H1 (cell line): Measurements from ENCODE around the gene NARS2. TPM values are rescaled to one million over a fixed set of nuclear protein-coding genes. Genes with fewer than 3 reads are reported as not detected.

Experiments
- CTCF ChIA-PET: fragments of 300-600 bp; sonication (Branson Sonifier 250); formaldehyde crosslinking; loops from one replicate; lab custom pipeline; 2021; ENCODE audit not compliant: partially characterized antibody; lab: Charles Lee
- POLR2A ChIA-PET: fragments of 300-600 bp; sonication (Branson Sonifier 250); formaldehyde crosslinking; loops from one replicate; lab custom pipeline; 2021; ENCODE audit warnings: inconsistent platforms; ENCODE audit not compliant: partially characterized antibody; lab: Charles Lee
- DNase-seq, 2 experiments: peaks; one replicate each; pipeline versions ENCODE4 v3.0.0 to v3.0.0-alpha.2; 2010 to 2022; ENCODE audit warnings: low spot score in 2 of 2, low read depth in 1 of 2, mixed read lengths in 1 of 2
- FAIRE-seq: peaks from 2 replicates; lab custom pipeline; 2011; peaks lifted over from hg19 to GRCh38; lab: Jason Lieb, UNC
- H2AFZ ChIP-seq: 2 replicates; pipeline ENCODE4 v1.8.1; 2012; ENCODE audit warnings: low read length, inconsistent platforms
- H2AK5ac ChIP-seq: 2 replicates; pipeline ENCODE4 v1.6.1; 2013; ENCODE audit warnings: low read depth, low read length
- H2BK120ac ChIP-seq: replicated peaks from 2 replicates; pipeline ENCODE3; 2013; ENCODE audit warnings: low read depth, low read length, inconsistent platforms
- H2BK12ac ChIP-seq: 2 replicates; pipeline ENCODE4 v1.6.1; 2013; ENCODE audit warnings: low read depth, low read length
- H2BK15ac ChIP-seq: 2 replicates; pipeline ENCODE4 v1.6.1; 2013; ENCODE audit warnings: low read length
- H2BK20ac ChIP-seq: 2 replicates; pipeline ENCODE4 v1.6.1; 2013; ENCODE audit warnings: low read length
- H2BK5ac ChIP-seq: 2 replicates; pipeline ENCODE4 v1.6.1; 2013; ENCODE audit warnings: low read depth, low read length
- H3K14ac ChIP-seq: 2 replicates; pipeline ENCODE4 v1.6.1; 2013; ENCODE audit warnings: inconsistent platforms; ENCODE audit not compliant: insufficient read length
- H3K18ac ChIP-seq: 2 replicates; pipeline ENCODE4 v1.6.1; 2013; ENCODE audit warnings: low read length; ENCODE audit errors: extremely low read depth
- H3K23ac ChIP-seq: 2 replicates; pipeline ENCODE4 v1.6.1; 2013; ENCODE audit warnings: inconsistent platforms; ENCODE audit not compliant: insufficient read length
- H3K23me2 ChIP-seq: 2 replicates; pipeline ENCODE4 v1.6.1; 2013; ENCODE audit warnings: low read depth, low read length
- H3K27ac ChIP-seq: 2 replicates; pipeline ENCODE4 v1.6.1; 2011; ENCODE audit warnings: low read depth, low read length, inconsistent platforms
- H3K27me3 ChIP-seq, 4 experiments: replicated peaks in 1 of 4; 1 replicate in 1 of 4; 2 replicates in 3 of 4; pipeline versions ENCODE4 v1.6.1 to v1.8.1; 2011 to 2013; ENCODE audit warnings: low read length in 3 of 4, mild to moderate bottlenecking in 3 of 4, inconsistent platforms in 2 of 4, mixed read lengths in 2 of 4, moderate library complexity in 1 of 4; ENCODE audit not compliant: control insufficient read depth in 3 of 4, insufficient read depth in 3 of 4; ENCODE audit errors: extremely low read depth in 1 of 4
- H3K36me3 ChIP-seq, 4 experiments: 2 replicates each; pipeline versions ENCODE4 v1.6.1 to v1.8.1; 2011 to 2013; ENCODE audit warnings: mild to moderate bottlenecking in 4 of 4, low read length in 3 of 4, moderate library complexity in 2 of 4, control low read depth in 1 of 4, inconsistent platforms in 1 of 4; ENCODE audit not compliant: insufficient read depth in 4 of 4, control insufficient read depth in 2 of 4
- H3K4ac ChIP-seq: replicated peaks from 2 replicates; pipeline ENCODE3; 2013; ENCODE audit warnings: low read length, low read depth, mixed read lengths, inconsistent platforms; ENCODE audit not compliant: insufficient read length
- H3K4me1 ChIP-seq, 4 experiments: replicated peaks in 1 of 4; 1 replicate in 1 of 4; 2 replicates in 3 of 4; pipeline versions ENCODE4 v1.6.1 to v1.8.1; 2011 to 2013; ENCODE audit warnings: low read length in 3 of 4, inconsistent platforms in 2 of 4, mixed read lengths in 1 of 4; ENCODE audit not compliant: insufficient read depth in 4 of 4, control insufficient read depth in 3 of 4
- H3K4me2 ChIP-seq, 2 experiments: 2 replicates each; pipeline versions ENCODE4 v1.6.1 to v1.8.1; 2011 to 2013; ENCODE audit warnings: low read depth in 2 of 2, low read length in 2 of 2, control low read depth in 1 of 2, inconsistent platforms in 1 of 2, mild to moderate bottlenecking in 1 of 2; ENCODE audit not compliant: insufficient read depth in 1 of 2
- H3K4me3 ChIP-seq, 4 experiments: fragments of 200-600, 300-600 bp in 1 of 4; sonication (generic), shearing (Covaris generic), sonication (Bioruptor Twin) in 1 of 4; 2 replicates each; pipeline versions ENCODE4 v1.5.1 to v1.8.1; 2011 to 2016; ENCODE audit warnings: low read length in 4 of 4, low read depth in 3 of 4, control low read depth in 2 of 4, inconsistent platforms in 2 of 4, mild to moderate bottlenecking in 2 of 4, mixed read lengths in 1 of 4, moderate library complexity in 1 of 4; ENCODE audit not compliant: insufficient read depth in 2 of 4; ENCODE audit errors: extremely low read depth in 1 of 4
- H3K56ac ChIP-seq: replicated peaks from 2 replicates; pipeline ENCODE3; 2013; ENCODE audit warnings: low read depth, mild to moderate bottlenecking, mixed read lengths, low read length, inconsistent platforms; ENCODE audit not compliant: insufficient read length
- H3K79me1 ChIP-seq: 2 replicates; pipeline ENCODE4 v1.6.1; 2013; ENCODE audit warnings: low read depth, low read length, control low read depth
- H3K79me2 ChIP-seq, 2 experiments: 2 replicates each; pipeline versions ENCODE4 v1.6.1 to v1.8.1; 2012 to 2013; ENCODE audit warnings: low read length in 2 of 2, mild to moderate bottlenecking in 2 of 2, inconsistent platforms in 1 of 2; ENCODE audit not compliant: insufficient read depth in 2 of 2, control insufficient read depth in 1 of 2
- H3K9ac ChIP-seq, 4 experiments: replicated peaks in 1 of 4; 1 replicate in 1 of 4; 2 replicates in 3 of 4; pipeline versions ENCODE4 v1.6.1 to v1.8.1; 2011 to 2013; ENCODE audit warnings: low read depth in 3 of 4, low read length in 3 of 4, control low read depth in 2 of 4, mild to moderate bottlenecking in 2 of 4, moderate library complexity in 2 of 4, inconsistent platforms in 1 of 4; ENCODE audit errors: extremely low read depth in 1 of 4
- H3K9me3 ChIP-seq, 2 experiments: 2 replicates each; pipeline versions ENCODE4 v1.6.1 to v1.8.1; 2012 to 2013; ENCODE audit warnings: mild to moderate bottlenecking in 2 of 2, moderate library complexity in 2 of 2, control low read depth in 1 of 2, inconsistent platforms in 1 of 2, low read depth in 1 of 2, low read length in 1 of 2, mixed read lengths in 1 of 2; ENCODE audit not compliant: insufficient read depth in 2 of 2
- H4K20me1 ChIP-seq, 2 experiments: replicated peaks in 1 of 2; 2 replicates each; pipeline versions ENCODE3 to v1.8.1; 2011 to 2013; ENCODE audit warnings: inconsistent platforms in 2 of 2, low read length in 2 of 2, mild to moderate bottlenecking in 1 of 2; ENCODE audit not compliant: insufficient read depth in 2 of 2, control insufficient read depth in 1 of 2
- H4K5ac ChIP-seq: 2 replicates; pipeline ENCODE4 v1.6.1; 2013; ENCODE audit warnings: low read length, low read depth, mixed read lengths, inconsistent platforms; ENCODE audit not compliant: insufficient read length
- H4K8ac ChIP-seq: 2 replicates; pipeline ENCODE4 v1.8.0; 2013; ENCODE audit warnings: mild to moderate bottlenecking, moderate library complexity, low read length, inconsistent platforms; ENCODE audit not compliant: insufficient read depth; ENCODE audit errors: extremely low read depth
- H4K91ac ChIP-seq: replicated peaks from 2 replicates; pipeline ENCODE3; 2013; ENCODE audit warnings: low read length, mixed read lengths, inconsistent platforms; ENCODE audit not compliant: insufficient read length
- RXRA ChIP-seq: IDR thresholded peaks from 2 replicates; pipeline ENCODE4 v1.6.1; 2011; ENCODE audit warnings: low read depth, mild to moderate bottlenecking, low read length, moderate library complexity; ENCODE audit not compliant: insufficient read depth
- TAF7 ChIP-seq: optimal IDR thresholded peaks from 2 replicates; pipeline ENCODE3; 2011; ENCODE audit warnings: low read depth, mild to moderate bottlenecking, inconsistent platforms, low read length, moderate library complexity, borderline replicate concordance
- TCF12 ChIP-seq: IDR thresholded peaks from 2 replicates; pipeline ENCODE4 v1.6.1; 2011; ENCODE audit warnings: low read depth, mild to moderate bottlenecking, low read length
- WGBS, 2 experiments: shearing (Covaris generic) in 1 of 2; methylation state at CpG; one replicate each; pipeline versions ENCODE4 v1.1.6 to v1.1.7; 2013 to 2015; ENCODE audit warnings: low lambda C conversion rate in 2 of 2, mixed read lengths in 2 of 2, inconsistent platforms in 1 of 2, low coverage in 1 of 2, missing lambda C conversion rate in 1 of 2; ENCODE audit not compliant: insufficient replicate concordance in 2 of 2, insufficient coverage in 1 of 2, insufficient read length in 1 of 2; ENCODE audit errors: extremely low coverage in 1 of 2, missing lambda C conversion rate in 1 of 2; 5-methylcytosine and 5-hydroxymethylcytosine counted together
- polyA plus RNA-seq, 7 experiments: library from polyadenylated mRNA; depleted of rRNA in 3 of 7; stranded (reverse) in 5 of 7; unstranded in 2 of 7; fragments of >200 nt in 5 of 7; fragments of 200-250 nt in 2 of 7; gene quantifications; 1 replicate in 5 of 7; 2 replicates in 1 of 7; 4 replicates in 1 of 7; pipeline versions ENCODE4 v1.2.1 to v1.2.3, GENCODE V29; 2011 to 2013; ENCODE audit warnings: missing spikeins in 2 of 7, mixed read lengths in 2 of 7
- total RNA-seq: library from RNA; stranded (reverse); fragmentation: NEBNext Ultra II Directional; extraction: Animal tissue kit (Norgen Biotek cat#: 25700); gene quantifications from 2 replicates; pipeline ENCODE4 v1.2.1, GENCODE V29; 2021

The NARS2 gene
- total and polyA plus RNA-seq, 2 of the 8 experiments (the other 6 are each of a cell fraction or from before 2014, with no cell fraction given) = 26.2 to 51.6 TPM

DNA sequence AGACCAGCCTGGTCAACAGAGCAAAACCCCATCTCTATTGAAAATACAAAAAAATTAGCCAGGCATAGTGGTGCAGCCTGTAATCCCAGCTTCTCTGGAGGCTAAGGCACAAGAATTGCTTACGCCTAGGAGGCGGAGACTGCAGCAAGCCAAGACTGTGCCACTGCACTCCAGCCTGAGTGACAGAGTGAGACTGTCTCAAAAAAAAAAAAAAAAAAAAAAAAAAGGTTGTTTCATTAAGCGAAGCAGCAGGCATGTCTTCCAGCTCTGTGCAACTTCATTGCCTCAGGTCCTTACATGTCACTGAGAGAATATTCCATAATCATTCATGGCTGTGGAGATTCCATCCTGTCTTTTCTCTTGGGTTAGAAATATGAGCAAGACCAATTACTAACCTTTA, 174.0 kb downstream of the NARS2 start:
- Histone ChIP-seq H3K36me3 (no peaks in the 10 kb centered on the region), H2BK120ac (no peak overlapping the region), H2BK5ac (no peak overlapping the region), H3K4me3 (no peak overlapping the region)
- no peak for TF ChIP-seq TCF12
- TF ChIP-seq TAF7 = no peak
- no peak for TF ChIP-seq RXRA
- TF ChIP-seq, all 59 proteins: peak for 0
- Histone ChIP-seq H3K9me3 (no peaks in the 10 kb centered on the region), H3K9ac (no peak overlapping the region), H2BK15ac (no peak overlapping the region), H3K4ac (no peak overlapping the region), H3K4me2 (no peak overlapping the region), H4K8ac (no peak overlapping the region), H3K23me2 (no peaks in the 10 kb centered on the region), H3K27me3 (peaks cover 0 to 6% (median 4%) of the 10 kb centered on the region in 4 experiments; a peak in 2 of 7 replicates), H3K14ac (no peak overlapping the region), H2BK20ac (no peak overlapping the region), H3K23ac (no peak overlapping the region), H3K79me2 (no peaks in the 10 kb centered on the region), H3K79me1 (no peaks in the 10 kb centered on the region), H2AK5ac (no peak overlapping the region), H4K5ac (no peak overlapping the region), H3K27ac (no peak overlapping the region), H2BK12ac (no peak overlapping the region), H4K91ac (no peak overlapping the region), H3K56ac (no peak overlapping the region), H2AFZ (no peak overlapping the region), H3K18ac (no peak overlapping the region), H4K20me1 (peaks cover 2 to 12% of the 10 kb centered on the region in 2 experiments), H3K4me1 (peaks cover 0 to 6% (median 5%) of the 10 kb centered on the region in 4 experiments; a peak in 4 of 7 replicates)
- ChIA-PET POLR2A (no interaction called here), CTCF (interaction anchor here (1.0 kb wide), 1 partner anchor 164 kb away, joined by 6 read pairs; no protein-coding TSS in a partner anchor)
- FAIRE-seq = no peak
- WGBS, 2 experiments = 92% methylated on average over 3 of the region's 3 CpGs; no CpG with 5 or more reads in 1 of the 2 experiments
- no peak for DNase-seq
